Activated T-cell treated with anti-CD3 and anti-CD28 coated beads for 1 hour (primary cell): Measurements from ENCODE around the gene IL32.

ENCODE experiments used
- DNase-seq: peaks from one replicate; pipeline ENCODE4 v3.0.0-alpha.2; 2020; ENCODE audit warnings: low read depth

The IL32 gene

DNA sequence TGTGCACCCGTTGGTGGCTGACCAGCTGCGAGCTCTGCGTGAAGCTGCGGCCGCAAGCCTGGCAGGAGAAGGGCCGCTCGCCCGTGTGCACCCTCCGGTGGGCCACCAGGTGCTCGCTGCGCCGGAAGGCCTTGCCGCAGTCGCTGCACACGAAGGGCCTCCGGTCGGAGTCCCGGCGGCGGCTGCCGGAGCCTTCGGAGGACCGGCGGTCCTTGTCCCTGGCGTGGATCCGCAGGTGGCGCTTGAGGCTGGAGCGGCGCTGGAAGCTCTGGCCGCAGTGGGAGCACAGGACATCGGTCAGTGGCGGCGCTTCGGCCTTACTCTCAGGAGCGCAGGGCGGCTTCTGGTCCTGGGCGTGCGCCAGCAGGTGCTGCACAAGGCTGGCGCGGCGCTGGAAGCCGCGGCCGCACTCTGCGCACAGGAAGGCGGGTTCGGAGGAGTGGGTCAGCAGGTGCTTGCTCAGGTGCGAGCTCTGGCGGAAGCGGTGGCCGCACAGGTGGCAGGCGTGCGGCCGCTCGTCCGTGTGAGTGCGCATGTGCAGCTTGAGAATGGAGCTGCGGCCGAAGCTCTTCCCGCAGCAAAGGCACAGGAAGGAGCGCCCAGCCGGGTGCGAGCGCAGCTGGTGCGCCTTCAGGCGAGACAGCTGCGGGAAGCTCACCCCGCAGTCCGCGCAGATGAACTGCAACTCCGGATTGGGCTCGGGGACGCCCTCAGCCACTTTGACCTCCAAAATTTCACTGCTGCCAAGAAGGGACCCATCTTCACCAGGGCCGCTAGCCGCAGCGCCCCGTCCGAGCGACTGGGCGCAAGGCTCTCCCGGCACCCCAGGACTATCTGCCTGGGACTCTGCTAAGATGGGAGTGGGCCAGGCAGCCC is 24.5 kb downstream of the IL32 start:
- no peak for DNase-seq

DNA sequence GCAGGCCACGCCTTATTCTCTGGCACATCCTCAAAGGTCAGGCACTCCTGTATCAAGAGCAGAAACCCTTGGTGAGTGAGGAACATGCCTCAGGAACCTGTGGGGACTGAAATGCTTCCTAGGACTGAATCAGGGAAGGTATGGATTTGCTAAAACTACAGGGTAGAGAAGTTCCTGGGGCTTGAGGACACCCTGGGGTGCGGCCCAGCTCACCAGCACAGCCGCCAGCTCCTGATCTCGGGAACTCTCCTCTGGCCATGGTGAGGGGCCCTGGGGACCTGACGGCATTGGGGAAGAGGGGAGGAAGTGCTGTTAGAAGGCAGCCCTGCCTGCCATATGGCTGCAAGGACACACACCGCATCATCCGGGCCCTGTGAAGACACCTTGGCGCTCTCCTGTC is 26.1 kb downstream of the IL32 start:
- no peak for DNase-seq

DNA sequence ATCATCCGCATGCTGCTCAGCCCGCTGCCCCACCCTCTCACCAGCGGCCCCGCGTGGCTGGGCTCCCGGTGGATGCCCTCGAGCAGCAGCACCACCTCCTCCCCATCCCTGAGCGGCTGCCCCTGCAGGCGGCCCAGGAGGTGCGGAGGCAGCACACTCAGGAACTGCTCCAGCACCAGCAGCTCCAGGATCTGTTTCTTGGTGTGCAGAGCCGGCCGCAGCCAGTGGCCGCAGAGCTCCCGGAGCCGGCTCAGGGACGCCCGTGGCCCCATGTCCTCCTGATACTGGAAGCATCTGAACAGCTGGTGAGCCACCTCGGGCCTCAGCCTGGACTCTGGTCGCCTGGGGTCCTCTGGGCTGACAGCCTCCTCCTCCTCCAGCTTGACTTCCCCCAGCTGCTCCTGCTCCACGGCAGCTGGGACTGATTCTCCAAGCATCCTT is 27.1 kb downstream of the IL32 start:
- DNase-seq: no peak

DNA sequence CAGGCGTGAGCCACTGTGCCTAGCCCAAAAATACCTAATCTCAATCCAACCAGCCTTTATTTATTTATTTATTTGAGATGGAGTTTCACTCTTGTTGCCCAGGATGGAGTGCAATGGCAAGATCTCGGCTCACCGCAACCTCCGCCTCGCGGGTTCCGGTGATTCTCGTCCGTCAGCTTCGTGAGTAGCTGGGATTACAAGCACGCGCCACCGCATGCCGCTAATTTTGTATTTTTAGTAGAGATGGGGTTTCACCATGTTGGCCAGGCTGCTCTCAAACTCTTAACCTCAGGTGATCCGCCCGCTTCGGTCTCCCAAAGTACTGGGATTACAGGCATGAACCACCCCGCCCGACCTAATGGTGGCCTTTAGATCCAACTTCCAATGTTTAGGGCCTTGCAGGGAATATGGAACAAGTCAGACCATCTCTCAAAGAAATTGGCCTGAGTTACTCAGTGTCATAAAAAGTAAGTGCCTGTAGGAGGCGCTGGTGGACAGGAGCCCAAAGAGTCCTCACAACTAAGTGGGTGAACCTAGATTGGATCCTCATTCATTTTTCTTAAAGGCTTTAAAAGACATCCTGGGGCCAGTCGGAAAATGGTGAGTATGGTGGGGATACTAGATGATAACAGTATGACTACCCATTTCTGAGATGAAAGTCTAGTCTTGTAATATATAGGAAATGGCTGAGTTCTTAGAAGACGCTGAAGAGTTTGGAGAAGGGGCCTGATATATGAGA is 29.0 kb downstream of the IL32 start:
- no peak for DNase-seq

DNA sequence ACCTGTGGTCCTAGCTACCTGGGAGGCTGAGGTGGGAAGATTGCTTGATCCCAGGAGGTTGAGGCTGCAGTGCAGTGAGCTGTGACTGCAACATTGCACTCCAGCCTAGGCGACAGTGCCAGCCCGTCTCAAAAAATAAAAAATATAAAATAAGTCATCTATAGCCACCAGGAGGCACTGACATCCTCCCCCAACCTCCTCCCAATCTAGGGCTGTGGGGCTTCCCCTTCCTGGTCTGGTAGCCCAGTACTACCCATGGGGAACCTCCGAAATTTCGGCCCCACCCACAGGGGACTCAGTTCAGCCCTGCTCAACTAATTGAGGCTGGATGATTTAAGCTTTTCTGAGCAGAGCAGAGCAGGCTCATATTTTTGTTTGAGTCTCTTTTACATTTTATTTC is 30.4 kb downstream of the IL32 start:
- no peak for DNase-seq

DNA sequence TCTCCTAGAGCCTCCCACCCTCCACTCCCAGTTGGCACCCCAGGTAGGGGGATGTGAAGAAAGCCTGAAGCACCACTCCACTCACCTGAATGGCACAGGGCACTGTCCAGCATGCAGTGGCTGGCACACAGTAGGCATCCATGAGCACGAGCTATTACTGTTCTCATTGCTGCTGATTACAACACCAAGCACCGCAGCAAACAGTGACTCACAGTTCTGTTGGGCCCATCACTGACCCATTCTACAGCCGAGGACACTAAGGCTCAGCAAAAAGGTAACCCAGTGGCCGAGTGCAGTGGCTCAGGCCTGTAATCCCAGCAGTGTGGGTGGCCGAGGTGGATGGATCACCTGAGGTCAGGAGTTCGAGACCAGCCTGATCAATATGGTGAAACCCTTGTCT is 30.9 kb downstream of the IL32 start:
- DNase-seq: no peak

DNA sequence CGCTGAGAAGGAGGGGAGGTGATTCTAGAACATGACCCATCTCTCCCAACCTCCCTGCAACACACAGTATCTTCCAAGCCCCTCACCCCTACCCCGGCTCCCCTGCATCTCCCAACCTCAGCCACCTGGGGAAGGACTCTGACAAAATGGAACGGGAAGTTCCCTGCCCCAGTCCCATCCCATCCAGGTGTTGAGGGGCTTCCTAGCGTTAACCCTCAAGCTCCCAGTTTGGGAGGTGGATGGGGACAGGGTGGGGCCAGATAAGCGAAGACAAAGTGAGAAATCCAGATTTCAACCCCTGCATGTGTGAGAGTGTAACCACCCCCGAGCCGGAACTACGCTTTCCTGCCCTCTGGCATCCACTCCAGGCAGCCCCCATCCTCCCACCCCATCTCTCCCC is 31.8 kb downstream of the IL32 start:
- no peak for DNase-seq

DNA sequence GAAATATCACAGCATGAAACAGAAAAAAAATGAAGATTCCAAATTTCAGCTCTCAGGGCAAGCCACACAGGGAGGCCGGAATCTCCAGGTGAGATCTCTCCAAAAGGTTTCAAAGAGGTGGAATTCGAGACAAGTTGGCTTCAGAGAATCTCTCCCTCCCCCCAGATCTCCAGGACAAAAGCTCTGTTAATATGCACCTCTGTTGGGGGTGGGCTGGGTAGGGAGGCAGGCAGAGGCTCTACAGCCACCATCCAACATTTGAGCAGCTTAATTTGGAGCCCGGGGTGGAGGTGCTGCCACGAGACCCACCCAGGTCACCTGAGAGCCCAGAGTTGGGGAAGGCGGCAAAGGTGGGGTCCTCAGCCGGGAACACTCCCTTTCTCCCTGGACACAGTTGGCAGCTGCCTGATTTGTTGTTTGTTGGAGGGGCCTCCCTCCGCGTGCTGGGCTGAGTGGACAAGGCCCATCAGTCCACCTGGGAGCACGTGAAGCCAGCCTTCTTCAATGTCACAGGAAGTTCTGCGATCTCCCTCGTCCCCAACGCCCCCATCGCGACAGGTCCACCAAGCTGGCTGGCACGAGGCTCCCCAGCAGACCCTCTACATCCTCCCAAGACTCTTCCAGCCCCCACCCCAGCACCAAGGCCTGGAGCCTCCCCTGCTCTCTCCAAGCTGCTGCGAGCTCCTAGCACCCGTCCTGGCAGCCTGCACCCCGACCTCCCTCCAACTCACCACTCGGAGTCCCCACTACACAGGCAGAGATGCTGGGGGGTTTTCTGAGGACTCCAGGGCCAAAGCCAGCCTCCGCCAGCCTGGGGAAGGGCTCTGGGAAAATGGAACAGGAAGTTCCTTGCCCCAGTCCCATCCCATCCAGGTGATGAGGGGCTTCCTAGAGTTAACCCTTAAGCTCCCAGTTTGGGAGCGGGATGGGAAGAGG is 33.3 kb downstream of the IL32 start, which contains the start of gene ZSCAN10:
Gene ZSCAN10 (minus strand): TSS at position 836 of the 936 bp plus-strand sequence. CDS start 6,357 bp downstream, outside the sequence.
- no peak for DNase-seq

DNA sequence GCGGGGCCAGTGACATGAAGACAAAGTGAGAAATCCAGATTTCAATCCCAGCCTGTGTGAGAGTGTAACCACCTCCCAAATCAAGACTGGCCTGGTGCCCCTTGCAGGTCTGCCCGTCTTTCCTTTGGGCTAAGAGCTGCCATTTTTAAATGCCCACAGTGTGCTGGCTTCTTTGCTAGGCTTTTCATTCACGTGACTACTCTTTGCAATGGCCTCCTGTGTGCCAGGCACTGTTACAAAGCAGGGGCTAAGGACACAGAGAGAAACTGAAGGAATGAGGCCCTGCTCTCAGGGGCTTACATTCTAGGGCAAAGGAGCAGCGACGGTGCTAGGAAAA is 33.9 kb downstream of the IL32 start:
- DNase-seq: no peak

DNA sequence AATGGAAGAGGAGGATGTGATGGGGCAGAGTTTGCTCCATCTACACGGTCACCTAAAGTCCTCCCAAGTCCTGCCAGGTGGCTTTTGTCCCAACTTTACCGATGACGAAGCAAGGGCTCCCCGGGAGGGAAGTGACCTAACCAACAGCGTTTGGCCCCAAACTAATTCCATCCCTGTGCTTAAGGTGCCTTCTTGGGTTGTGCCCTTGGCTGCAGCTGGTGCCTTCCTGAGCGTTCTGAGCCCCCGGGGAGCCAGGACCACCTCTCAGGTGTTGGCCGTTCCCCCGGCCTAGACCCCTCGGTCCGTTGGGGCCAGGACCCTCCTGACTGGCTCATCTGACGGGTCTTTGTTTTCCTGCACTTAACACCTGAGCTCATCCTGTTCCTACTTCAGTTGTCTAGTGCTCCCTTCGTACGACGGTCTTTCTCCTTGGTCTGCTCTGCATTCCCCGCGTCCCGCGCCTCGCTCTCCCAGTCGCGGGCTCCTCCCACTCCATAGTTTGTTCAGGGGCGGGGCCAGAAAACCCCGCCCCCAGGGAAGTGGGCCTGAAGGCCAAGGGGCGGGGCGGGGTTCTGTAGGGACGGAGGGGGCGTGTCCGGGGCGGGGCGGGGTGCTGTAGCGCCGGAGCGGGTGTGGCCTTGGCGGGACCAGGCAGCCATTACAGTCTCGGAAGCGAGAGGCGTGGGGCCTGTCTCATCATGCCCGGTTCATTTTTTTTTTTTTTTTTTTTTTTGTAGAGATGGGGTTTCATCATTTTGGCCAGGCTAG is 34.5 kb downstream of the IL32 start:
- DNase-seq: peak; percentile 86

DNA sequence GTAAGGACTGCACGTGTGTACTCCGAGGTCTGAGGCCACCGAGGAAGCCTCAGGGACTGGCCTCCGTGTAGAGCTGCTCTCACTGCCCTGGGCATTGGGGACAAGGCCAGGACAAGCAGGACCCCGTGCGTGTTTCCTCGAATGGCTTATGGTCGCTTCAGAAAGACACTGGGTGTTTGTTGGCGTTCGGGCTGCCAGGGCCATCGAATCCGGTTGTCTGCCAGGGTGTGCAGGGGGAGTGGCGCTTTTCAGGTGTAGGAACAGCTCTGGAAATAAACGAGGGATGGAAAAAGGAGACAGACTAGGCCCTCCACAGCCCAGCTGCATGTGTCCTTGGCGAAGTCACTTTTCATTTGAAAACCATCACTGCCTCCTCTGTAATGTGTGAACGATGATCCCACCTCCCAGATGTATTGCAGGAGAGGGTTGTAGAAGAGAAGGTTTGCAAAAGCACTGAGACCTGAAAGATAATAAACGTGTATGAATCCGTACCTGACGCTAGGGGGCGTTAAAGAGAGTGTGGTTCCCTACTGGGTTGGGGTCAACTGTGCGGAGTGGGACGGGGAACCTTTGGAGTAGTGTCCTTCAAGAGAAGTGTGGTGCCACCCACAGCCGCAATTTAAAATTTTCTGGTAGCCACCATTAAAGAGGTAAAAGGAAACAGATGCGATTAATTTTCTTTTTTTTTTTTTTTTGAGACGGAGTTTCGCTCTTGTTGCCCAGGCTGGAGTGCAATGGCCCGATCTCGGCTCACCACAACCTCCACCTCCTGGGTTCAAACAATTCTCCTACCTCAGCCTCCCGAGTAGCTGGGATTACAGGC is 35.8 kb downstream of the IL32 start:
- no peak for DNase-seq

DNA sequence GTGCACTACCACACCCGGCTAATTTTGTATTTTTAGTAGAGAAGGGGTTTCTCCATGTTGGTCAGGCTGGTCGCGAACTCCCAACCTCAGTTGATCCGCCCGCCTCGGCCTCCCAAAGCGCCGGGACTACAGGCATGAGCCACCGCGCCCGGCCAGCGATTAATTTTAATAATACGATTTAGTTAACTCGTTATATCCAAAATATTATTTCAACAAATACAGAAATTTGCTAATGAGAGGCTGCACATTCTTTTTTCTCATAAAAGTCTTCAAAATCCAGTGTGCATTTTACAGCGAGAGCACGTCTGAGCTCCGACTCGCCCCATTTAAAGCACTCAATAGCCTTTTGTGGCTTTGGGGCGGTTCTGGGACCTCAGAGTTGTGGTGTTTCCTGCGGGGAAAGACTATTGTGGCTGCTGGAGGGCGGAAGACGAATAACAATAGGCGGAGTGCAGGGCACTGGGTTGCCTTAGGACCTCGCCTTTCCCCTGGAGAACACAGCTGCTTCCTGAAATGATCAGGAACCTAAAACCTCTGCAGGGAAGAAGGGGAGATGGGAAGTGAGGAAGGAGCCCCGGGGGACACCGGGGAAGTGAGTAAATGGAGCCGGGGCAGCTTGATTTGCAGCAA is 36.5 kb downstream of the IL32 start:
- DNase-seq: no peak

DNA sequence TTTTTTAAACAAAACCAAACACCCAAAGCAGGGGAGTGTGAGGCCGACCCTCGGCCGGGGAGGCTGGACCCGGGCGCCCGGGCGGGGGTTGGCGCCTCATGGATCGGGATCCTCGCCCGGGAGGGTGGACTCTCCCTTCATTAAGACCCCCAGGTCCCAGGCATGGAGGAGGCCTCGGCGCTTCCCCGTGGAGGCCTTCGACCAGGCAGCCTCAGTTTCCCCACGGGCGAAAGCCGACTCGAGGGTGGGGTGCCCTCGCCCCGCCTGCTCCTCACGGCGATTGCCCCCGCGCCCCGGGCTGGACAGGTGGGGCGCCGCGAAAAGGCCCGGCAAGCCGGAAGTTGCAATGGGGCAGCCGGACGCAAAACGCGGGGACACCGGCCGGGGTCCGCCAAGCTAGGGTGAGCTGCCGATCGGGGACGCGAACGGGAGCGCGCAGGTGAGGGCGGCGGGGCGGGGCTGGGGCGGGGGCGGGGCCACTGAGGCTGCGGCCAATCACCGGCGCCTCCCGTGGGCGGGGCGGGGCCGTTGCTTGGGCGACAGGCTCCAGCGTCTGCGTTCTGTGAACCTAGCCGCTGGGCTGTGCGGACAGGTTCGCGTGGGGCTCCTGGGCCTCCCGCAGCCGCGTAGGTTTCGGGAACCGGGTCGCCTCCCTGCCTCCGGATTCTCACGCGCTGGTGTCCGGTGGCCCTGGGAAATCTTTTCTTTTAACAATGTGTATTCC is 40.9 kb downstream of the IL32 start:
- DNase-seq: peak; percentile 84

DNA sequence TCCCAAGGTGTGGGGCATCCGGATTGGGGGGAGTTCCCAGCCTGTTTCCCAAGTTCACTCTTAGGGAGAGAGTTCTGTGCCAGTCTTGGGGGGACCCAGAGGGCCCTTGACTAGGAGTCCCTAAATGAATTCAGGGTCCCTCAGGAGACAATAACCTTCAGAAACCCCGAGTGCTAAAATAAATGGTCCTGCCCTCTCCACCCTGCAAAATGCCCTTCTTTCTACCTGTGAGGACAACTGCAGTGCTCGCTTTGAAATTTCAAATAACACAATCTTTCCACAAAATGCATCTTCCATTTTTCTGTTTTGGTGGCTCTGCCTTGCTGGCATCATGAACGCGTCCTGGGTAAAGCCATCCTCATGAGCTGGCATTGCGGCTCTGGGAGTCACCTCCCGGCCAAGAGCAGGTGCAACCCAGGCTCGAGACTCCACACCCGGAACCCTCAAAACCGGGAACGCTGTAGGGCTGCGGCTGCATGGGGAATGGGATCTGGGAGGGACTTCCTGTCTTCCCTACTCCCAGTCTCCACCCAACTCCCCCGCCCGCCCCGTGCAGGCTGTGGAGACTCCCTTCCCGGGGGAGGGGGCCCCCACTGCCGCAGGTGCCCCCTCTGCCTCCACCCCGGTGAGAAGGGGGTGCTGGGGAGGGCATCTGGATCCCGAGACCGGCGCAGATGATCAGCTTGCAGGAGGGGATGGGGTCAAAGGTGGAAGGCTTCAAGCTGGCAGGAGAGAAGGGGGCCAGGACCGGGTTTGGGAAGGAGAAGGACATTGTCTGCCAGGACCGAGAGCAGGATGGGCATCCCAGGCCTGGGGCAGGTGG is 46.8 kb downstream of the IL32 start, which contains the start of gene ZNF205:
Gene ZNF205 (plus strand): TSS at position 529 of the 823 bp plus-strand sequence. CDS start 845 bp downstream, outside the sequence.
- no peak for DNase-seq

DNA sequence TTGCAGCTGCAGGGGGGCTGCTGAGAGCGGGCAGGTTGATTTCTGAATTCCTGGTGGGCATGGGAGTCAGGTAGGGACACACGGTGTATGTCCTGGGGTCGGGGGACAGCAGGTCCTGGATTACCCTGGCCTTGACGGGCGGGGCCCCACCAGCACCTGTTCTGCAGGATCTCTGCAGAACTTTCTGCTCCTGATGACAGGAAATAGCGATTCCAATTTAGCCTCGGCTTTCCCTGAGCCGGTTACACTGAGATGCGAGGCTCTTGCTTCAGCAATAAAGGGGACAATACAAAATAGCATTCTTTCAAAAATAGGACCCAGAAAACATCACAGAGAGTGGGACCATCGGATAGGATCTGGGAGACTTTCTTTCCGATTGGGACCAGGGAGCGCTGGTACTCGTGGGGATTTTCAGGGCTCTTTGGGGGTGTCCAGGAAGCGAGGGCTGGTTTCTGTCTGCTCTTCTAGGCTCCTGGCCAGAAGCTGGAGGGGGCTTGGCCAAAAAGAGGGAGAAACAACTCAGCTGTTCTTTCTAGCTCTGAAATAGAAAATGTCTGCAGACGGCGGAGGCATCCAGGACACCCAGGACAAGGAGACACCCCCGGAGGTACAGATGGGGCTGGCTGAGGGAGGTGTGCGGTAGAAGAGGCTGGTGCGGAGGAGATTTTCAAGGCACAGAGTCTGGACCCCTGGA is 47.6 kb downstream of the IL32 start:
- DNase-seq: no peak

DNA sequence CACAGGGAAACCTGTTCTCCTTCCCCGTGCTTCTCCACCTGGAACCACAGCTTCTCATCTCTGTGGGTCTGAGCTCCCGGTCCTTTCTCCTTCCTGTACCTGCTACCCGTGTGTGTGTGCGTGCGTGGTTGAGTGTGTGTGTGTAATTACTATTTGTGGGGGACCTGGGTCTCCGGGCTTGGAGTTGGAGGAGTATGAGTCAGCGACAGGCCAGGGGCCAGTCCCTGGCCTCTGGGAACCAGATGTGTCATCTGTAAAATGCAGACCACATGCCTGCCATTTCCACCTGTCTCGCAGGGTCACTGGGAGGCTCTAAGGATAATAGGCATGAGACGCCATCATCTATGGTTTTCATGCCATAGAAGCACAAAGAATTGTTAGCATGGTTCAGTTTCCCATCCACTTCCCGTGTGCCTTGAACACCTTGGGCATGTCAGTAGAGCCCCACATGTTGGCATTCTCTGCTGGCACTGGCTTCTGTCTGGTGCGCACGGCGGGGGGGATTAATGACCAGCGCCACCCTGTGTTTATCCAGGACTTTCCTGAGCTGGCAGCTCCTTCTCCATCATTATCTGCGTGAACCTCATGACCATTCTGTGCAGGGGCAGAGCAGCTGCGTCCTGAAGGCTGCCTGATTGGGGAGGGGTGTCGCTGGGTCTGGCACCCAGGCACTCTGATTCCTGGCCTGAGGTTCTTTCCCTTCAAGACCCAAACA is 48.5 kb downstream of the IL32 start:
- DNase-seq: no peak

DNA sequence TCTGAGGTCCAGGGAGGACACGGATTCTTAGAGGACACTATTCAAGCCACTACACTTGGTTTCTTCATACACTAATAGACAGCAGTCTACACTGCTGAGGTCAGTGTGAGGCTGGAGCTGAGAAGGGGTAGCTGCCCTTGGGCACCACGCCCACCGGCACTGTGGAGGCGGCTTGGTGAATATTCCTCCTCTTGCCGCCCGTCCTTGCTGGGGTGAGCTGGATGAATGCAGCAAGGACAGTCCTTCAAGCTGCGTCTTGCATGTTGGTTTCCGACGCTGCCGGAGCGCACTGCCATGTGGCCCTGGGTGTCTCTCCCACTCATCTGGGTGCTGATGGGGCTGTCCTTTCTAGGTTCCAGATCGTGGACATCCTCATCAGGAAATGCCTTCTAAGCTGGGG is 49.6 kb downstream of the IL32 start:
- DNase-seq: no peak
